ENCODE data around the gene LTBP1.
"Not testable (repeated sequence)": the region's sequence is repeated elsewhere in the genome, so short reads cannot be mapped to it uniquely, and the experiment has no call there.

LTBP1 gene

GRCh38 chr2:33388996-33389395 is 442.2 kb downstream of the LTBP1 start:
- peaks cover 3% of the 10 kb centered on the region for H3K36me3 ChIP-seq (ENCODE audit: insufficient read depth, low read length)
- H3K79me2 ChIP-seq (ENCODE audit: control insufficient read depth, insufficient read depth, low read length, unreplicated experiment), result no peaks in the 10 kb centered on the region
- no peak overlapping the region for H2AFZ ChIP-seq (ENCODE audit: low read length, unreplicated experiment)
- H3K27ac ChIP-seq (ENCODE audit: low read depth, low read length), result no peak overlapping the region
- no peaks in the 10 kb centered on the region for H3K27me3 ChIP-seq (ENCODE audit: insufficient read depth, low read length)
- no peak overlapping the region for H3K4me3 ChIP-seq (ENCODE audit: low read depth, low read length)
- H3K4me1 ChIP-seq (ENCODE audit: control insufficient read depth, insufficient read depth, low read length, unreplicated experiment), result no peaks in the 10 kb centered on the region

GRCh38 chr2:33389695-33390094 is 442.9 kb downstream of the LTBP1 start:
- H3K27me3 ChIP-seq (ENCODE audit: insufficient read depth, low read length); H2AFZ ChIP-seq (ENCODE audit: low read length, unreplicated experiment); H3K4me3 ChIP-seq (ENCODE audit: low read depth, low read length); H3K36me3 ChIP-seq (ENCODE audit: insufficient read depth, low read length); H3K79me2 ChIP-seq (ENCODE audit: control insufficient read depth, insufficient read depth, low read length, unreplicated experiment); H3K4me1 ChIP-seq (ENCODE audit: control insufficient read depth, insufficient read depth, low read length, unreplicated experiment); H3K27ac ChIP-seq (ENCODE audit: low read depth, low read length): not testable (repeated sequence)

GRCh38 chr2:33391529-33392255 is 444.9 kb downstream of the LTBP1 start:
- H3K36me3 ChIP-seq (ENCODE audit: insufficient read depth, low read length), result peaks cover 3% of the 10 kb centered on the region
- no peak overlapping the region for H2AFZ ChIP-seq (ENCODE audit: low read length, unreplicated experiment)
- H3K4me3 ChIP-seq (ENCODE audit: low read depth, low read length), result no peak overlapping the region
- no peaks in the 10 kb centered on the region for H3K79me2 ChIP-seq (ENCODE audit: control insufficient read depth, insufficient read depth, low read length, unreplicated experiment)
- no peaks in the 10 kb centered on the region for H3K4me1 ChIP-seq (ENCODE audit: control insufficient read depth, insufficient read depth, low read length, unreplicated experiment)
- no peaks in the 10 kb centered on the region for H3K27me3 ChIP-seq (ENCODE audit: insufficient read depth, low read length)
- H3K27ac ChIP-seq (ENCODE audit: low read depth, low read length), result no peak overlapping the region

- Histone ChIP-seq H3K27me3 (ENCODE audit: insufficient read depth, low read length) (no peaks in the 10 kb centered on the region), H3K4me1 (ENCODE audit: control insufficient read depth, insufficient read depth, low read length, unreplicated experiment) (no peaks in the 10 kb centered on the region), H3K4me3 (ENCODE audit: low read depth, low read length) (no peak overlapping the region), H2AFZ (ENCODE audit: low read length, unreplicated experiment) (no peak overlapping the region), H3K79me2 (ENCODE audit: control insufficient read depth, insufficient read depth, low read length, unreplicated experiment) (no peaks in the 10 kb centered on the region), H3K27ac (ENCODE audit: low read depth, low read length) (no peak overlapping the region), H3K36me3 (ENCODE audit: insufficient read depth, low read length) (peaks cover 3% of the 10 kb centered on the region)
Measured at GRCh38 chr2:33392366-33392765, 445.6 kb downstream of the LTBP1 start.

- Histone ChIP-seq H3K79me2 (ENCODE audit: control insufficient read depth, insufficient read depth, low read length, unreplicated experiment) (no peaks in the 10 kb centered on the region), H3K27ac (ENCODE audit: low read depth, low read length) (no peak overlapping the region), H3K36me3 (ENCODE audit: insufficient read depth, low read length) (peaks cover 4% of the 10 kb centered on the region), H2AFZ (ENCODE audit: low read length, unreplicated experiment) (no peak overlapping the region), H3K4me1 (ENCODE audit: control insufficient read depth, insufficient read depth, low read length, unreplicated experiment) (no peaks in the 10 kb centered on the region), H3K4me3 (ENCODE audit: low read depth, low read length) (no peak overlapping the region), H3K27me3 (ENCODE audit: insufficient read depth, low read length) (no peaks in the 10 kb centered on the region)
Measured at GRCh38 chr2:33395034-33395433, 448.3 kb downstream of the LTBP1 start.

GRCh38 chr2:33395655-33396249 is 449.0 kb downstream of the LTBP1 start:
- H3K27me3 ChIP-seq (ENCODE audit: insufficient read depth, low read length), result no peaks in the 10 kb centered on the region

GRCh38 chr2:33404321-33404720 is 457.6 kb downstream of the LTBP1 start:
- Histone ChIP-seq H3K79me2 (ENCODE audit: control insufficient read depth, insufficient read depth, low read length, unreplicated experiment) (no peaks in the 10 kb centered on the region), H3K27ac (ENCODE audit: low read depth, low read length) (no peak overlapping the region), H3K36me3 (ENCODE audit: insufficient read depth, low read length) (peaks cover 4% of the 10 kb centered on the region; the same call in 1 of the 2 replicates), H3K4me1 (ENCODE audit: control insufficient read depth, insufficient read depth, low read length, unreplicated experiment) (no peaks in the 10 kb centered on the region), H2AFZ (ENCODE audit: low read length, unreplicated experiment) (no peak overlapping the region), H3K4me3 (ENCODE audit: low read depth, low read length) (no peak overlapping the region), H3K27me3 (ENCODE audit: insufficient read depth, low read length) (no peaks in the 10 kb centered on the region)

More at GRCh38 chr2:33395655-33396249, 449.0 kb downstream of the LTBP1 start:
- H3K4me1 ChIP-seq (ENCODE audit: control insufficient read depth, insufficient read depth, low read length, unreplicated experiment), result no peaks in the 10 kb centered on the region
- no peak overlapping the region for H3K27ac ChIP-seq (ENCODE audit: low read depth, low read length)
- H3K4me3 ChIP-seq (ENCODE audit: low read depth, low read length), result no peak overlapping the region
- H3K36me3 ChIP-seq (ENCODE audit: insufficient read depth, low read length), result peaks cover 4% of the 10 kb centered on the region
- no peaks in the 10 kb centered on the region for H3K79me2 ChIP-seq (ENCODE audit: control insufficient read depth, insufficient read depth, low read length, unreplicated experiment)
- H2AFZ ChIP-seq (ENCODE audit: low read length, unreplicated experiment), result no peak overlapping the region

- H3K36me3 ChIP-seq (ENCODE audit: insufficient read depth, low read length), result peaks cover 4% of the 10 kb centered on the region; the same call in 1 of the 2 replicates
- H3K4me1 ChIP-seq (ENCODE audit: control insufficient read depth, insufficient read depth, low read length, unreplicated experiment), result no peaks in the 10 kb centered on the region
- no peaks in the 10 kb centered on the region for H3K27me3 ChIP-seq (ENCODE audit: insufficient read depth, low read length)
- no peak overlapping the region for H2AFZ ChIP-seq (ENCODE audit: low read length, unreplicated experiment)
- no peak overlapping the region for H3K27ac ChIP-seq (ENCODE audit: low read depth, low read length)
- no peaks in the 10 kb centered on the region for H3K79me2 ChIP-seq (ENCODE audit: control insufficient read depth, insufficient read depth, low read length, unreplicated experiment)
- H3K4me3 ChIP-seq (ENCODE audit: low read depth, low read length), result no peak overlapping the region
Measured at GRCh38 chr2:33406622-33407021, 459.9 kb downstream of the LTBP1 start.

- H2AFZ ChIP-seq (ENCODE audit: low read length, unreplicated experiment), result no peak overlapping the region
- no peak overlapping the region for H3K4me3 ChIP-seq (ENCODE audit: low read depth, low read length)
- H3K79me2 ChIP-seq (ENCODE audit: control insufficient read depth, insufficient read depth, low read length, unreplicated experiment), result no peaks in the 10 kb centered on the region
- peaks cover 4% of the 10 kb centered on the region; the same call in 1 of the 2 replicates for H3K36me3 ChIP-seq (ENCODE audit: insufficient read depth, low read length)
- no peaks in the 10 kb centered on the region for H3K27me3 ChIP-seq (ENCODE audit: insufficient read depth, low read length)
- H3K27ac ChIP-seq (ENCODE audit: low read depth, low read length), result no peak overlapping the region
- no peaks in the 10 kb centered on the region for H3K4me1 ChIP-seq (ENCODE audit: control insufficient read depth, insufficient read depth, low read length, unreplicated experiment)
Measured at GRCh38 chr2:33408109-33408508, 461.4 kb downstream of the LTBP1 start.

- peaks cover 4% of the 10 kb centered on the region; the same call in 1 of the 2 replicates for H3K36me3 ChIP-seq (ENCODE audit: insufficient read depth, low read length)
- H2AFZ ChIP-seq (ENCODE audit: low read length, unreplicated experiment), result no peak overlapping the region
- no peaks in the 10 kb centered on the region for H3K27me3 ChIP-seq (ENCODE audit: insufficient read depth, low read length)
- H3K4me3 ChIP-seq (ENCODE audit: low read depth, low read length), result no peak overlapping the region
- no peak overlapping the region for H3K27ac ChIP-seq (ENCODE audit: low read depth, low read length)
- H3K79me2 ChIP-seq (ENCODE audit: control insufficient read depth, insufficient read depth, low read length, unreplicated experiment), result no peaks in the 10 kb centered on the region
- H3K4me1 ChIP-seq (ENCODE audit: control insufficient read depth, insufficient read depth, low read length, unreplicated experiment), result no peaks in the 10 kb centered on the region
Measured at GRCh38 chr2:33409417-33409955, 462.7 kb downstream of the LTBP1 start.

GRCh38 chr2:33411765-33412164 is 465.0 kb downstream of the LTBP1 start:
- peaks cover 4% of the 10 kb centered on the region; the same call in 1 of the 2 replicates for H3K36me3 ChIP-seq (ENCODE audit: insufficient read depth, low read length)
- no peak overlapping the region for H3K27ac ChIP-seq (ENCODE audit: low read depth, low read length)
- no peaks in the 10 kb centered on the region for H3K27me3 ChIP-seq (ENCODE audit: insufficient read depth, low read length)
- no peaks in the 10 kb centered on the region for H3K79me2 ChIP-seq (ENCODE audit: control insufficient read depth, insufficient read depth, low read length, unreplicated experiment)
- H2AFZ ChIP-seq (ENCODE audit: low read length, unreplicated experiment), result no peak overlapping the region
- no peaks in the 10 kb centered on the region for H3K4me1 ChIP-seq (ENCODE audit: control insufficient read depth, insufficient read depth, low read length, unreplicated experiment)
- H3K4me3 ChIP-seq (ENCODE audit: low read depth, low read length), result no peak overlapping the region
